ENCODE results near the gene RTL9. TPM values are rescaled to one million over a fixed set of nuclear protein-coding genes. Genes with fewer than 3 reads are reported as not detected.

RTL9 gene
- total RNA-seq, 1 experiment from 2014 or later, result 0.24 TPM

- TF ChIP-seq ARID4B (CRISPR knock-in tag; IDR thresholded peaks at IDR 0.05; ENCODE audit: borderline replicate concordance), result no peak
Observed at GRCh38 chrX:110358548-110358947, at the start of gene RTL9 (continued).

GRCh38 chrX:110310000-110310790 lies 48.5 kb upstream of the RTL9 start:
- no peaks in the 10 kb centered on the region for H3K9me3 Mint-ChIP-seq
- H3K36me3 Mint-ChIP-seq, result no peaks in the 10 kb centered on the region
- no peak overlapping the region for H3K4me3 Mint-ChIP-seq
- DNase-seq (ENCODE audit: low spot score), result no peak
- no peak overlapping the region for H3K27ac Mint-ChIP-seq
- no peaks in the 10 kb centered on the region for H3K27me3 Mint-ChIP-seq (ENCODE audit: low read depth)
- peaks cover 65% of the 10 kb centered on the region for H3K4me1 Mint-ChIP-seq
- no peak for ATAC-seq
- no peak for TF ChIP-seq ZSCAN18 (CRISPR knock-in tag; IDR thresholded peaks at IDR 0.05)
- no peak for TF ChIP-seq MYBL2 (CRISPR knock-in tag; IDR thresholded peaks at IDR 0.05)
- TF ChIP-seq E2F1 (CRISPR knock-in tag; IDR thresholded peaks at IDR 0.05), result no peak
- TF ChIP-seq ZNF425 (CRISPR knock-in tag; conservative IDR thresholded peaks at IDR 0.05), result no peak
- no peak for TF ChIP-seq CREM (CRISPR knock-in tag; IDR thresholded peaks at IDR 0.05)
- TF ChIP-seq GABPB1 (CRISPR knock-in tag; IDR thresholded peaks at IDR 0.05), result no peak
- TF ChIP-seq FOXJ3 (CRISPR knock-in tag; IDR thresholded peaks at IDR 0.05; ENCODE audit: borderline replicate concordance), result no peak
- TF ChIP-seq NFATC4 (CRISPR knock-in tag; IDR thresholded peaks at IDR 0.05), result no peak
- TF ChIP-seq ZNF423 (CRISPR knock-in tag; IDR thresholded peaks at IDR 0.05), result no peak
- TF ChIP-seq STAT6 (CRISPR knock-in tag; conservative IDR thresholded peaks at IDR 0.05; ENCODE audit: low read depth), result no peak
- TF ChIP-seq ZNF317 (CRISPR knock-in tag; IDR thresholded peaks at IDR 0.05; ENCODE audit: borderline replicate concordance, low read depth), result no peak
- no peak for TF ChIP-seq SMAD3 (CRISPR knock-in tag; IDR thresholded peaks at IDR 0.05; ENCODE audit: borderline replicate concordance)
- no peak for TF ChIP-seq HMGA2 (CRISPR knock-in tag; IDR thresholded peaks at IDR 0.05)
- no peak for TF ChIP-seq IRF1 (CRISPR knock-in tag; IDR thresholded peaks at IDR 0.05)
- no peak for TF ChIP-seq JUN (CRISPR knock-in tag; IDR thresholded peaks at IDR 0.05)
- TF ChIP-seq MXD4 (CRISPR knock-in tag; IDR thresholded peaks at IDR 0.05; ENCODE audit: borderline replicate concordance), result no peak
- CTCF ChIA-PET, result interaction anchor here (1.6 kb wide), 1 partner anchor 150 kb away, joined by 4 read pairs; no protein-coding TSS in a partner anchor
- POLR2A ChIA-PET, result no interaction called here
